GM10266 (cell line): ENCODE measurements around the gene SDK2.

ENCODE experiments used
- DNase-seq: peaks from one replicate; pipeline ENCODE4 v3.0.0; 2012; ENCODE audit errors: extremely low spot score
- TF ChIP-seq, protein P1 (sequence below): IDR thresholded peaks from 2 replicates; pipeline ENCODE4 v1.5.1; 2012; ENCODE audit warnings: mild to moderate bottlenecking, low read depth; ENCODE audit not compliant: control insufficient read depth, insufficient read depth; ENCODE audit errors: missing control alignments

Gene SDK2

DNA sequence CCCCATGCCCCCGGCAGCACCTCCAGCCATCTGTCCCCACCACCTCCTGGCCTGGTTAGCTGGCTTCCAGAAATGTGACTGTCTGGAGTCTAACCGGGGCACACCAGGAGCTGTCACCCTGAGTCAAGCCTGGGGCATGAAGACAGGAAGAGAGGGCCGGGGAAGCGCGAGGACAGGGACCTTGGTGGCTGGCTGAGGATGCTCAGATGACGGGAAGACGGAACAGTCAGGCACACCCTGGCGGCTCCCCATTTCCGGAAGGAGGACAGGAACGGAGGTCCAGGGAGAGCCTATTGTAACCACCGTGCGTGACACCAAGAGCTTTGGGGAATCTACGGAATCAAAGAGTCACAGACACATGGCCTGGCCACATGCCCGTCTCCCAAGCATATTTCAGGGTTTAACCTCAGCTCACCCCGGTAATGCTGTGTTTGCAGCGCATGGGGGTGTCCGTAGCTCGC is 51.7 kb downstream of the SDK2 start:
- TF ChIP-seq, protein P1, sequence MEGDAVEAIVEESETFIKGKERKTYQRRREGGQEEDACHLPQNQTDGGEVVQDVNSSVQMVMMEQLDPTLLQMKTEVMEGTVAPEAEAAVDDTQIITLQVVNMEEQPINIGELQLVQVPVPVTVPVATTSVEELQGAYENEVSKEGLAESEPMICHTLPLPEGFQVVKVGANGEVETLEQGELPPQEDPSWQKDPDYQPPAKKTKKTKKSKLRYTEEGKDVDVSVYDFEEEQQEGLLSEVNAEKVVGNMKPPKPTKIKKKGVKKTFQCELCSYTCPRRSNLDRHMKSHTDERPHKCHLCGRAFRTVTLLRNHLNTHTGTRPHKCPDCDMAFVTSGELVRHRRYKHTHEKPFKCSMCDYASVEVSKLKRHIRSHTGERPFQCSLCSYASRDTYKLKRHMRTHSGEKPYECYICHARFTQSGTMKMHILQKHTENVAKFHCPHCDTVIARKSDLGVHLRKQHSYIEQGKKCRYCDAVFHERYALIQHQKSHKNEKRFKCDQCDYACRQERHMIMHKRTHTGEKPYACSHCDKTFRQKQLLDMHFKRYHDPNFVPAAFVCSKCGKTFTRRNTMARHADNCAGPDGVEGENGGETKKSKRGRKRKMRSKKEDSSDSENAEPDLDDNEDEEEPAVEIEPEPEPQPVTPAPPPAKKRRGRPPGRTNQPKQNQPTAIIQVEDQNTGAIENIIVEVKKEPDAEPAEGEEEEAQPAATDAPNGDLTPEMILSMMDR, result no peak
- no peak for DNase-seq

DNA sequence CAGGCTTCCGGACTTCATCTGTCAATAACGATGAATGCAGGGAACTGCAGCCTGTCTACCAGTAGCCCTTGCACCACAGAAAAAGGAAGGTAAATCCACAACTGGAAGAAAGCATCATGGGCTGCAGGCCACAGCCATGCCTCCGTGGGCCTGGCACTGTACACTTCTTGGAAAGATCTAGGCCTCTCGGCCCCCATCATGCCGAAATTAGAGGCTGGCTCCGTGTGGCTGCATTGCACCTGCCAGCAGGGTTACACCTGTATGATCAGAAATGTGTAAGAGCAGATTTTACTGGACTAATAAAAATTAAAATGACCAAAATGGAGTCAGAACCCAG is 52.2 kb downstream of the SDK2 start:
- no peak for DNase-seq
- TF ChIP-seq, protein P1, result no peak

DNA sequence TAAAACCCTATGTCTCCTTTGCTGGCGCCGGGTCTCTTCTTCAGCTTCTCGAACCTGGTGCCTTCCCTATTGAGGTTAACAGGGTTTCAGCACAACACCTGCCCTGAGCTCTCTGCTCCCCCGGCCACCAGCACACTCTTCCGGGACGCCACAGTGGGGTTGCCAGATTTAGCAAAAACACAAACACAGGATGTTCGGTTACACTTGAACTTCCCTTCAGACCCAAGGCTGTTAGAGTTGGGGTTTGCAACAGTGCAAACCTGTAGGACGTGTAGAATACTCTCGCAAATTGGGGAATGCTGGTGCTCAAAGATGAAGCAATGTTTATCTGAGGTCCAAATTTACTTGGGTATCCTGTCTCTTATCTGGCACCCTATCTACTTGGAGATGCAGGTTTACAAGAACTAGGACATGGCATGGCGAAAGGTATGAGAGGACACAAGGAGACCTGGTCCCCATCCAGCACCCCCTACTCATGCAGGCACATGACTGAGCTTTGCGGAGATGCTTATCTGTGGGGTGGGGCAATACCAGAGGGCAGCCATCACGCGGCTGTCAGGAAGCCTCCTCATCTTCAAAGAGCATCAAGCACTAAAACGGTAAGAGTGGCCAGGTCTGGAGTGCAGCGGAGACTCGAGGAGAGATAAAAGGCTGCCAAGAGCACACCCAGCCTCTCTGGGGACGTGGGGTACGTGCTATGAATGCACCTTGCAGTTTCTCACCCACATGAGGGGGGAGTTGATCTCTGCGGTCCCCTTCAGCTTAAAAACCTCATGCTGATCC is 52.8 kb downstream of the SDK2 start:
- peak; percentile 64 for DNase-seq
- TF ChIP-seq, protein P1, result no peak

DNA sequence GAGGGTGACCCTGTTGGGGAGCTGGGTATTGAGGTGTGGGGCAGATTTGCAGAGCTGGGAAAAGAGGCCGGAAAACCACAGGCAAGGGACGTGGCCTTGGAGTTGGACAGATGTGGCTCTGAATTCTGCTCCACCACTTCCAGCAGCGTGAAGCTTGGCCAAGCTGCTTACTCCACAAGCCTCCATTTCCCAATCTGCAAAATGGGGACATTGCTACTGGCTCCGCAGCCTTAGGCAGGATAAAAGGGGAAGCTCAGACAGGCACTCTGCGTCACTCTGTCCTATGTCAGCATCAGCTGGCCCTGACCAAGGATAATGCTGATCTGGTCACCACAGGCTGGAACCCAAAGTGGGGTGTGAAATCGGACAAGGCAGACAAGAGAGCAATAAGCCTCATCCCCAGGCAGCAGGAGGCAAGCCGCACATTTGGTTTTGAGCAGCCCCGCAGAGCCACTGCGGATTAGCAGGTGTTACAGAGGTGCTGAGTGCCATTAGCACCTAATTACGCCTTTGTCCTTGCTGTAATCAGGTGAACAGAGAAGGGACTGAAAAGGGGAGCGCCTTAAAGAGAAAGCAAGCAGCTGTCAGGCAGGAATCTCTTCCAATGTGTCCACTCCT is 54.8 kb downstream of the SDK2 start:
- TF ChIP-seq, protein P1, result no peak
- no peak for DNase-seq

DNA sequence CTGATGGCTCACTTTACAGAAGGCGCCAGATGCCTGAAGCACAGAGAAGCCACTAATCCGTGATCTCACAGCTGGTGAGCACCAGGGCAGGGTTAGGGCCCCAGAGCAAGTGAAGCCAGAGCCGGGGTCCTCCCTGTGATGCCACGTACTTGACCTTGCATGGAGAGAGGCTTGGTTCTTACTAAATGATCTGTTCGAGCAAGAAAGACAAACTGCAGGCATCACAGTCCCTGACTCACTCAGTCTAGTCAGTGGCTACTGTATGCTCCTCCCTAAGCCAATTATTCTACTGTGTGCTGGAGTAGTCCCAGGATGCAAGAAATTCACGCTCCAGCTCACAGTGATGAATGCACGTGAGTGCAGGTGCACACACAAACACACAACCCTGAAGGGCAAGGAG is 55.4 kb downstream of the SDK2 start:
- TF ChIP-seq, protein P1, result no peak
- DNase-seq, result no peak

DNA sequence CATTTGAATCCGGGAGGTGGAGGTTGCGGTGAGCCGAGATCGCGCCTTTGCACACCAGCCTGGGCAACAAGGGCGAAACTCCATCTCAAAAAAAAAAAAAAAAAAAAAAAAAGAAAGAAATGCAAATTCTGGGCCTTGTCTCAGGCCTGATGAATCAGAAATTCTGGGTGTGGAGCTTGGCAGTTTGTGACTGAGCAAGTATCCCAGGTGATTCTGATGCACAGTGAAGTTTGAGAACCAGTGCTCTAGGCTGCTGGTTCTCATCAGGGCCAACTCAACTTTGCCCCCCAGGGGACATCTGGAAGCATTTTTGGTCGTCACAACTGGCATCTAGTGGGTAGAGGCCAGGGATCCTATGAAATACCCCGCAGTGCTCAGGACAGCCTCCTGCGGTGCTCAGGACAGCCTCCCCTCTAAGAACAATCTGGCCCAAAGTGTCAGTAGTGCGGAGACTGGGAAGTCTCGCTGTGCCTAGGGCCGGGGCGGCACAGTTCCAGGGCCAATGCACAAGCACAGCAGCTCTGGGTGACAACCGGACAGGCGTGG is 55.9 kb downstream of the SDK2 start:
- no peak for DNase-seq
- TF ChIP-seq, protein P1, result no peak
